IPS-15b (cell line): ENCODE results near the gene ZNF574.

Experiments used
- H3K27me3 ChIP-seq: one replicate; pipeline ENCODE4 v1.6.1; 2013; ENCODE audit warnings: low read length; ENCODE audit not compliant: control insufficient read depth, insufficient read depth
- H3K36me3 ChIP-seq: one replicate; pipeline ENCODE4 v1.6.1; 2013; ENCODE audit warnings: low read length; ENCODE audit not compliant: control insufficient read depth, insufficient read depth
- H3K4me1 ChIP-seq: one replicate; pipeline ENCODE4 v1.6.1; 2013; ENCODE audit warnings: mild to moderate bottlenecking, low read length; ENCODE audit not compliant: control insufficient read depth, insufficient read depth
- H3K4me3 ChIP-seq: one replicate; pipeline ENCODE4 v1.5.1; 2013; ENCODE audit warnings: low read depth, low read length
- H3K9ac ChIP-seq: one replicate; pipeline ENCODE4 v1.6.1; 2013; ENCODE audit warnings: low read depth, mild to moderate bottlenecking, low read length
- H3K9me3 ChIP-seq: one replicate; pipeline ENCODE4 v1.6.1; 2013; ENCODE audit warnings: mild to moderate bottlenecking, low read length; ENCODE audit not compliant: control insufficient read depth, insufficient read depth

Gene ZNF574

DNA sequence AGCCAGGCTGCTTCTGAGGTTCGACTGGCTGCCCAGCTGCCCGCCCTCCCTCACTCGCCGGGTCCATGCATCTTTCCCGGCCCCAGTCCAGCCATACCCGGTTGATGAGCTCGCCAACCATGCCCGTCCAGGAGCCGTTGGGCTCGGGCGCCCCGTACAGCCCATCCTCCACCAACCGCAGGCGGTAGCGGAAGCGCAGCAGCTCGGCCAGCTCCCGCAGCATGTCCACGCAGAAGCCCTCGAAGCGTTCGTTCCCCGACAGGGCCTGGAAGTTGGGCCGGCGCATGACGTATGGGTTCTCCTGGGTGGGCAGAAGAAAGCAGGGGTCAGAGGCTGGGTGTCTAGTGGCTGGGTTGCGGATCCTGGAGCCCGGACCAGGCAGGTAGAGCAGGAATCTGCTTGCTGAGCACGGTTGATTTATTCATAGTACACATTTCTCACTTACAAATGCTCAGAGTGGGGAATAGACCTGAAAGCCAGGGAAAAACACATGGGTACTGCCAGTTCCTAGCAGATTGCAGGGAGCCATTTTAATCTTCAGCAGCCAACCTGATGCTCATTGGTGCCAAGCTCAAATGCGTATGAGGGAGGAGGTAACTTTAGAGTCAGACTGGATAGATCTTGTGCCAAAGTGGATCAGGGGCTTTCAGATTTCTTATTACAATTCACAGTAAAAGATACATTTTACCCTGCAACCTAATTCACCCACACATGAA is 33.4 kb upstream of the ZNF574 start:
- Histone ChIP-seq H3K27me3 (no peaks in the 10 kb centered on the region), H3K4me3 (no peak overlapping the region), H3K4me1 (no peaks in the 10 kb centered on the region), H3K9me3 (no peaks in the 10 kb centered on the region), H3K36me3 (peaks cover 36% of the 10 kb centered on the region), H3K9ac (no peak overlapping the region)

DNA sequence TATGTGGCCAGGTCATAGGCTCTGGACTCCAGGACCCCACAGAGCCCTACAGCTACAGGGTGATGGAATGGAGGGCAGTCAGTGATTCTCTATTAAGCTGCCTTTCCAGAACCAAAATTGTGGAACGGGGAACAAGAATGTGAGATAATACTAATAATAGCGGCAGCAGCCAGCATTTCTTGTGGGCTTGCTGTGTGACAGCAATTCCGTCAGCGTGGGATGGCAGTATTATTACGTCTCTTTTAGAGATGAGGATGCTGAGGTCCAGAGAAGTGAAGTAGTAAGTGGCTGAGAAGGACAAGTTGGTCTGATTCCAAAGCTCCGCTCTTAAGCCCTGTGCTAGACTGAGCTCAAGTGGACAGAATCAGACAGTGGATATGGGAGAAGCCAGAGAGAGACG is 30.4 kb upstream of the ZNF574 start:
- no peak overlapping the region for H3K9ac ChIP-seq
- H3K27me3 ChIP-seq = no peaks in the 10 kb centered on the region
- H3K4me1 ChIP-seq = no peaks in the 10 kb centered on the region
- no peaks in the 10 kb centered on the region for H3K9me3 ChIP-seq
- no peak overlapping the region for H3K4me3 ChIP-seq
- H3K36me3 ChIP-seq = peaks cover 24% of the 10 kb centered on the region

DNA sequence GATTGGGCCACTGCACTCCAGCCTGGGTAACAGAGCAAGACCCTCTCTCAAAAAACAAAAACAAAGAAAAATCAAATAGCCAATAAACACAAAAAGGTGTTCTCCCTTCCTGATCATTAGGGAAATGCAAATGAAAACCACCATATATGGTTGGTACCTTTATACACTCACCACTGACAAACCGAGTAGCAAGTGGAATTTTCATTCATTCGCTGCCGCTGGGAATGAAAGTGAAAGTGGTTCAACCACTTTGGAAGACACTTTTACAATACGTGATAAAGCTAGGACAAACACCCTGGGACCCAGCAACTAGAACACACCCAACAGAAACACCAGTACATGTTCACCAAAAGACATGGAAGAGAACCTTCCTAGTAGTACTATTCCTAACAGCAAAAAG is 27.0 kb upstream of the ZNF574 start:
- H3K4me3 ChIP-seq = no peak overlapping the region
- peaks cover 20% of the 10 kb centered on the region for H3K36me3 ChIP-seq
- H3K9ac ChIP-seq = no peak overlapping the region

DNA sequence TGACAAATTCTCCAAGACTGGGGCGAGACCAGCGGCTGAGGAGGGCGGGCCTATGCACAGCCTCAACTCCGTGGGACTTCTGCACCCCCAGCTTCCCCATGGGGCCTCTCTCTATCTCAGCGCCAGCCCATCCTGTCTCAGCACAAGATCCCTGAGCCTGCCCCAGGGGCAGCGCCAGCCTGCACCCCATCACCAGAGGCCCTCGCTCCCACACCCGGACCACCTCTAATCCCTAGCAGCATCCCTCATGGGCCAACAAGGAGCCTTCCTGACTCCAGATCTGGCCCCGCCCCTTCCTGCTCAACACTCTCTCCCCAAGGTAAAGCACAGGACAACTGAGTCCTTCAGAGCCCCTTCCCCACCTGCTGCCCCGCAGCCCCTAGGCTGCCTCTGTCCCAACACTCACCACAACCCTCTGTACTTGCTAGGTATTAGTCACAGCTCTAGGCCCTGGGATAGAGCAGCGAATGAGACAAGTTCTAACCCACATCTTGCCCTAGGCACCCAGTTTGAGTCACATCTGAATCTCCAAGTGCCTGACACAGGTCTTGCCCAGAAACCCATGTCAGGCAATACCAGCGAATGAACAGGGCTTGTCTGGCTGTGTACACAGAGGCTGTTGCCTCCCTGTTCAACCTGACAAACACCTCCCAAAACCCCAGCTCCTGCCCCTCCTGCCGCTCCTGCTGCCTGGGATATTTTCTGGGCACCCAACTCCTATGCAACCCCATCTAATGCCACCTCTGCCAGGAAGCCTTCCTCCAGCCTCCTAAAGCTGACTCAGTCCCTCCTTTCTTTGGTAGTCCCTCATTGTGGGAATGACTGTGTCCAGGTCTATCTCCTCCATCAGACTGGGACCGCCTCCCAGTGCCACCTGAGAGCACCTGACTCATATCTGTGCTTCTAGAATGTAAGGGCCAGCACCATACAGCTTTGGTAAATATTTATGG is 24.5 kb upstream of the ZNF574 start:
- H3K4me1 ChIP-seq = no peaks in the 10 kb centered on the region
- no peaks in the 10 kb centered on the region for H3K9me3 ChIP-seq
- no peak overlapping the region for H3K4me3 ChIP-seq
- H3K36me3 ChIP-seq = peaks cover 26% of the 10 kb centered on the region
- no peaks in the 10 kb centered on the region for H3K27me3 ChIP-seq
- no peak overlapping the region for H3K9ac ChIP-seq

More for the DNA sequence above, 27.0 kb upstream of the ZNF574 start:
- Histone ChIP-seq H3K27me3 (no peaks in the 10 kb centered on the region), H3K9me3 (no peaks in the 10 kb centered on the region), H3K4me1 (no peaks in the 10 kb centered on the region)

DNA sequence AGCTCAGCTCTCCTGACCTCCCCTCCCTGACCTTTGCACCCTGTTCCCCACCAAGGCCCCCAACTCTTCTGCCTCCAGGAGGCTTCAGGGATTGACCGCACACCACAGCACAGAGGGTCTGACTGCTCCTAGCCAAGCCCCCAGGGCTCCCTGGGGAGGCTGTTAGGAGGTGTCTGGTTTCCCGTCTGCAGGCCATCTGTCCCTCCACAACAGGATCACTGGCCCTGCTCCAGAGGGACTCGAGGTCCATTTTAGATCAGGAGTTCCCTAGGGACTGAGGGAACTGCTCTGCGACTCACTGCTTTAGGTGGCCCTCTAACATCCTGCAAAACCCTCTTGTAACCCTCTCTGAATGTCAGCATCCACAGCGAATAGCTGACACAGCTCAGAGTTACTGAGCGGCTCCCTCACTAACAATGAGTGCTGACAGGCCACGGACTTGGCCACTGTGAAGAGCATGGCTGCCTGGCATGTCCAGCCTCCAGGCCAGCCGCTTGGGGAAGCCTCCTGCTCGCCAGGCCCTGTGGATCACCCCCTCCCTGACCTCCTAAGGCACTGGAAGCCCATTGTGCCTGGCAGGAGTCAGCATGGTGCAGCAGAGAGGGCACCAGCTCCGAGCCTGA is 23.6 kb upstream of the ZNF574 start:
- no peaks in the 10 kb centered on the region for H3K4me1 ChIP-seq
- no peaks in the 10 kb centered on the region for H3K27me3 ChIP-seq
- H3K4me3 ChIP-seq = no peak overlapping the region
- H3K9me3 ChIP-seq = no peaks in the 10 kb centered on the region
- no peak overlapping the region for H3K9ac ChIP-seq
- peaks cover 31% of the 10 kb centered on the region for H3K36me3 ChIP-seq

DNA sequence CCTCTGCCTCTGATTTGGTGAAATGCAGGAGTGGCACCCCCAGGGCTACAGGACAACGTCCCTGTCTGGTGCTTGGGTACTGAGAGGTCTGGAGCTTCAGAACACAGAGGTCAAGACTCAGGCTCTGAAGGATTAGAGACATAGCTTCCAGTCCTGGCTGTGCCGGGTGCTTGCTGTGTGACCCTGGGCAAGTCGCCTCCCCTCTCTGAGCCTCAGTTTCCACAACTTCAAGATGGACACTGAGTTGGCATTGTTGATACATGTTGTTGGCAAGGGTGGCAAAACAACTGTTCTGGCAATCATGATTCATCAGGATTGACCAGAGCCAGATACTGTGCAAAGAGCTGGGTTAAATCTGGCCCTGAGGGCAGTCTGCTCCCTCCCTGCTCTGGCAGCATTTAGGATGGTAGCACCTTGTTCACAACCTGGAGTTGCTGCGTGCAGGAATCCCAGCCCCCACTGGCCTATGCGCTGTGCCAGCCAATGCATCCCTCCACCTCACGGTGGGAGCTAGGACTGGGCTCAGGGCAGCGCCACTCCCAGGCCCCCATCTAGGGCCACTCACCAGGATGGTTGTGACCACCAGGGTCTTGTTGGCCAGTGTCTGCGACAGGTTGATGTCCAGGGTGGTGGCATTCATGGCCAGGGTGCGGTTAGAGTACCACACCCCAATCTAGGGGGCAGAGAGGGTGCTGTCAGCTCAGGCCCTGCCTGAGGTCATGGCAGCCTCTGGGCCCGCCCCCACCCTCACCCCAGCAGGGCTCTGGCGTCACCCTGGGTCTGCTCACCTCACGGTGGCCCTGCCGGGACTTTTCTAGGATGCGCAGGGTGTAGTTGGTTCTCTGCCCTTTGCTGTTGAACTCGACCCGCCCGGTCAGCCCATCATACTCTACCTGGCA is 22.7 kb upstream of the ZNF574 start:
- Histone ChIP-seq H3K9ac (no peak overlapping the region), H3K9me3 (no peaks in the 10 kb centered on the region), H3K27me3 (no peaks in the 10 kb centered on the region), H3K4me1 (no peaks in the 10 kb centered on the region), H3K4me3 (no peak overlapping the region), H3K36me3 (peaks cover 31% of the 10 kb centered on the region)

DNA sequence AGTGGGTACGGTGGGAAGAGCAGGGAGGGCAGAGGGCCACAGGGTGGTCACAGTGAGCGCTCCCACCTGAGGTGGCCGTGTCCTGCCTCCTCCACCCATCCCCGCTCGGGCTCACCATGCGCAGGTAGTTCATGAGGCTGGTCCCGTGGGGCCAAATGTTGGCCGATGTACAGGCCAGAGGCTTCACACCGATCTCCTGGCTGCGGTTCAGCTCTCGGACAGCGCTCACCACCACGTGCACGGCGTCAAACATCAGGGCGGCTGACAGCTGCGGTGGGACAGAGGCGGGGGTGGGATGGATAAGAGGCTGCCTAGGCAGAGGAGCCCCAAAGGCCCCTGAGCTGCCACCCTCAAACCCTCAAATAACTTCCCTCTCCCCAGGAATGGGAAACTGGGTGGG is 21.8 kb upstream of the ZNF574 start:
- H3K27me3 ChIP-seq = no peaks in the 10 kb centered on the region
- H3K4me1 ChIP-seq = no peaks in the 10 kb centered on the region
- H3K9ac ChIP-seq = no peak overlapping the region
- no peak overlapping the region for H3K4me3 ChIP-seq
- peaks cover 35% of the 10 kb centered on the region for H3K36me3 ChIP-seq
- H3K9me3 ChIP-seq = no peaks in the 10 kb centered on the region

DNA sequence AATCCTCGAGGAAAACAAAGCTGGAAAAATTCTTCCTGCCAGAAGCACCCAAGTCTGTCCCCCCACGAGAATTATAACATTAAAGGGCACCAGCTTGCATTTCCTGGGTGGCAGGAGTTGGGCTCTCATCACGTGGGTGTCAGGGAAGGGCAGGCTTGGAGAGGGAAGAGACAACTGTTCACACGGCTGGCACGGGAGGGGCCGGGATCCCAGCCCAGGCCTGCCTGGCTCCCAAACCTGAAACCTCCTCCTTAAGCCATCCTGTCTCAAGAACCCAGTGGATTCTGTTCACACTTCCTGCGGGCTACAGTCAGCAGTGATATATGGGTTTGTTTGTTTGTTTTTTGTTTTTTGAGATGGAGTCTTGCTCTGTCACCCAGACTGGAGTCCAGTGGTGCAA is 18.1 kb upstream of the ZNF574 start:
- Histone ChIP-seq H3K4me3 (no peak overlapping the region), H3K27me3 (no peaks in the 10 kb centered on the region), H3K9ac (no peak overlapping the region), H3K4me1 (no peaks in the 10 kb centered on the region), H3K9me3 (no peaks in the 10 kb centered on the region), H3K36me3 (peaks cover 50% of the 10 kb centered on the region)

DNA sequence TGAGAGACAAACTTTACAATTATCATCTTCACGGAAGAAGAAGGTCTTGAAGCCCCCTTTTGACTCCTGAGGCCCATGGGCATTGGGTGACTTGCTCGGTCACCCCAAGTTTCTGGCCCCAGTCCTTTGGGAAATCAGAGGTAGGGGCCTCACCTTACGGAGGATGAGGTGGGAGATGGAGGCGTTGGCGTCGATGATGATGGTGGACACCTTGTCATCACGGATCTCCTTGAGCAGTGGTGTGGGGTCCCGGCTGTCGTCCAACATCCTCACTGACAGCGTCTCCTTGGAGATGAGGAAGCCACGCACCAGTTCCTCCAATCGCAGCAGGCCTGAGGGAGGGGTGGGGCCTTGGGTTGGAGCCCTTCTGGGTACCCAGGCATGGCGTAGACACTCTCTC is 16.8 kb upstream of the ZNF574 start:
- no peaks in the 10 kb centered on the region for H3K4me1 ChIP-seq
- no peaks in the 10 kb centered on the region for H3K9me3 ChIP-seq
- no peak overlapping the region for H3K4me3 ChIP-seq
- H3K27me3 ChIP-seq = no peaks in the 10 kb centered on the region
- peaks cover 45% of the 10 kb centered on the region for H3K36me3 ChIP-seq
- no peak overlapping the region for H3K9ac ChIP-seq

DNA sequence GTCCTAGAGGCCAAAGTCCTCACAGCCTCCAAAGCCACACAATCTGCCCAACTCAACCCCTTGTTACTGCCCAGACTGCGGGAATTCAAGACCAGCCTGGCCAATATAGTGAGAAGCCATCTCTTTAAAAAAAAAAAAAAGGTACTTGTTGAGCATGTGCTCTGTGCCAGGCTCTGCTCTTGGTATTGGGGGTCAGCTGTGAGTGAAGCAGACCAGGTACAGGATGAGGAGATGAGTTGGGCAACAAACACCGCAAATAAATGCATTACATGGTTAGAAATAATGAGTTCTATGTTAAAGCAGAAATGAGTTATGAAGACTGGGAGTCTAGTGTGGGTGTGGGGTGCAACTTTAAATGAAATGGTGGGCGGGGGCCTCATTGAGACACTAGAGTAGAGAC is 15.8 kb upstream of the ZNF574 start:
- H3K27me3 ChIP-seq = no peaks in the 10 kb centered on the region
- H3K36me3 ChIP-seq = peaks cover 47% of the 10 kb centered on the region
- H3K9me3 ChIP-seq = no peaks in the 10 kb centered on the region
- H3K9ac ChIP-seq = no peak overlapping the region
- no peaks in the 10 kb centered on the region for H3K4me1 ChIP-seq
- no peak overlapping the region for H3K4me3 ChIP-seq

DNA sequence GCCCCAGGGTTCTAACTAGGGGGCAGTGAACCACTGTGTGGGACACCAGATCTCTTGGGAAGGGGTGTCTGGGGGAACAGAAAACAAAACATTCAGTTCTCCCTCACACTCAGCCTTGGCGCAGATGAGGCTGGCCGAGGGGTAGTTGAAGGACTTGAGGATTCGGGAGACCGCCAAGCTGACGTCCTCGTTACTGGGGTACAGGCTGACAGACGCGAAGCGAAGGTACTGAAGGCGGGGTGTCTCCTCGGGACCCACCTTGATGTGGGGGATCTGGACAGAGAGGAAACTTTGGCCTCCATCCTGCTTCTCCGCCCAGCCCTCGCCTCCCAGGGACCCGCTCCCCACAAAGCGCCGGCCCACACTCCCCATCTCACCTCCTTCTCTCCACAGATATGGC is 13.6 kb upstream of the ZNF574 start:
- Histone ChIP-seq H3K27me3 (no peaks in the 10 kb centered on the region), H3K4me3 (no peak overlapping the region), H3K9ac (no peak overlapping the region), H3K9me3 (no peaks in the 10 kb centered on the region), H3K4me1 (no peaks in the 10 kb centered on the region), H3K36me3 (peaks cover 47% of the 10 kb centered on the region)
